ENCODE data around the gene GANAB.

DNA sequence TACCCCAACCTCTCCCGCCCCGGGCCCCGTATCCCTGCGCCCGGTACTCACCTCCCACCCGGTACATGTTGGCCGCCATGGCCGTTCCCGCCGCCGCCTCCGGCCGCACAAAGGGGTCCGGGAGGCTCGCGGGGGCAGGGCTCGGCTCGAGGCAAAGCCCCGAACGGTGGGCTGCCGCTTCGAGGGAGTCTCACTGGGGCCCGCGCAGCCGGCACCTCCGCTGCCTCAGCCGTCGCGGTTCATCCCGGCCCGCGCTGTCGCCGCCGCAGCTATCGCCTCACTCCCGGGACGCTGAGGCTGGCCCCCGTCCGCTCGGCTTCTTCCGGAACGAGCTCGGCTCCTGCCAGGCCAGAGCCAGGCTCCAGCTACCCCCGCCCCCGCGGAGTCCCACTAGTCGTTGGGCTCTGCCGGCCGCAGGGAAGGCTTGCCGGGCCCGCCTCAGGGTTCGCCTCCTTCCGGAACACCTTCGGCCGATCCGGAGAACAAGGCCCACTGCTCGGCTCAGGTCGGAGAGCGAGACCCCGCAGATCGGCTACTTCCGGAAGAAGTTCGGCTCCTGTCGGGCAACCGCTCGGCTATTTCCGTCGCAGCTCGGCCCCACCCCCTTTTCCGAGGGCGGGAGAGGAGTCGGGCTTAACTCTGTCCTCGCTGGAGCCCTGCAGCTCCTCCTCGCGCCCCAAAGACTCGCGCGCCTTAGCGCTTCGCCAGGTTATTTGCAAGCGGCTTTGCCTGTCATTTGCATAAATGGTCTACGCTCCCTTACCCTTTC is 44.9 kb downstream of the GANAB start, which contains the start of gene MTA2:
- TF ChIP-seq, protein P1, sequence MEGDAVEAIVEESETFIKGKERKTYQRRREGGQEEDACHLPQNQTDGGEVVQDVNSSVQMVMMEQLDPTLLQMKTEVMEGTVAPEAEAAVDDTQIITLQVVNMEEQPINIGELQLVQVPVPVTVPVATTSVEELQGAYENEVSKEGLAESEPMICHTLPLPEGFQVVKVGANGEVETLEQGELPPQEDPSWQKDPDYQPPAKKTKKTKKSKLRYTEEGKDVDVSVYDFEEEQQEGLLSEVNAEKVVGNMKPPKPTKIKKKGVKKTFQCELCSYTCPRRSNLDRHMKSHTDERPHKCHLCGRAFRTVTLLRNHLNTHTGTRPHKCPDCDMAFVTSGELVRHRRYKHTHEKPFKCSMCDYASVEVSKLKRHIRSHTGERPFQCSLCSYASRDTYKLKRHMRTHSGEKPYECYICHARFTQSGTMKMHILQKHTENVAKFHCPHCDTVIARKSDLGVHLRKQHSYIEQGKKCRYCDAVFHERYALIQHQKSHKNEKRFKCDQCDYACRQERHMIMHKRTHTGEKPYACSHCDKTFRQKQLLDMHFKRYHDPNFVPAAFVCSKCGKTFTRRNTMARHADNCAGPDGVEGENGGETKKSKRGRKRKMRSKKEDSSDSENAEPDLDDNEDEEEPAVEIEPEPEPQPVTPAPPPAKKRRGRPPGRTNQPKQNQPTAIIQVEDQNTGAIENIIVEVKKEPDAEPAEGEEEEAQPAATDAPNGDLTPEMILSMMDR (IDR thresholded peaks at IDR 0.05): no peak
- peak in 1 of 2 donors; percentile 62 for TF ChIP-seq POLR2A (IDR thresholded peaks at IDR 0.05)

Measured in thyroid gland (tissue), 4 donors.